HS-27A (cell line): ENCODE results near the gene ALDH16A1.

Source experiments
- DNase-seq: peaks from one replicate; pipeline ENCODE4 v3.0.0-alpha.2; 2012; ENCODE audit warnings: low read depth, missing footprints

ALDH16A1 gene

DNA sequence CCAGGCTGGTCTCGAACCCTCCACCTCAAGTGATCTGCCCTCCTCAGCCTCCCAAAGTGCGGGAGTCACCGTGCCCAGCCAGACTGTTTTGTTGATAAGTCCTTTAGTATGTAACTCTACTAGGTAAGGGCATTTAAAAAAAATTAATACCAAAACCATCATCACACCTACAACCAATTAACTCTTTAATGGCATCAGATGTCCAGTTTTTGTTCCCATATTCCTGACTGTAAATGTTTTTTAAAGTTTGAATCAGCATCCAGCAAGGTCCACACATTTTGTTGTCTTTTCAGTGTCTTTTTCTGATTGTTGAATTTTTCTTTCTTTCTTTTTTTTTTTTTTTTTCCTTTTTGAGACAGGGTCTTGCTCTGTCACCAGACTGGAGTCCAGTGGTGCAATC is 65.0 kb downstream of the ALDH16A1 start:
- no peak for DNase-seq
